Measurements from ENCODE around the gene MTA1.

The MTA1 gene

DNA sequence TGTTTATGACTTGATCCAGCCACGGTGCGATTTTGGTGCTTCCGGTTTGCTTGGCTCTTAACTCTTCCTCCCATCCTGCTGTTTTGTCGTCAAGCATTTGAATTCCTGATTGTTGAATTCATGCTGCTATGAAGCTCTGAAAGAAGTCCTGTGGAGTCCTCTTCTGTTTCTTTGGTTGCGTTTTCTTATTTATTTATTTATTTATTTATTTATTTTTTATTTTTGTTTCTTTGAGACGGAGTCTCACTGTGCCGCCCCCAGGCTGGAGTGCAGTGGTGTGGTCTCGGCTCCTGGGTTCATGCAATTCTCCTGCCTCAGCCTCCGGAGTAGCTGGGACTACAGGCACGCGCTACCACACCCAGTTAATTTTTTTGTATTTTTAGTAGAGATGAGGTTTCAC, 3.0 kb upstream of the MTA1 start:
- Histone ChIP-seq H3K9ac (ENCODE audit: low read depth in 1 of 2, low read length in 2 of 2) (no peak overlapping the region), H3K4me1 (ENCODE audit: control insufficient read depth in 2 of 2, insufficient read depth in 2 of 2, low read length in 2 of 2) (peaks cover 26 to 29% of the 10 kb centered on the region in 2 donors), H3K4me3 (ENCODE audit: low read length in 2 of 2) (no peak overlapping the region), H3K27ac (ENCODE audit: low read depth in 2 of 2, low read length in 2 of 2) (no peak overlapping the region), H3K9me3 (ENCODE audit: control insufficient read depth in 2 of 2, low read length in 2 of 2) (no peaks in the 10 kb centered on the region), H3K27me3 (ENCODE audit: control insufficient read depth in 2 of 2, insufficient read depth in 2 of 2, low read length in 2 of 2) (peaks cover 12 to 20% of the 10 kb centered on the region in 2 donors), H3K36me3 (ENCODE audit: control insufficient read depth in 2 of 2, insufficient read depth in 2 of 2, low read length in 2 of 2) (no peaks in the 10 kb centered on the region)

- Histone ChIP-seq H3K36me3 (ENCODE audit: control insufficient read depth in 2 of 2, insufficient read depth in 2 of 2, low read length in 2 of 2) (no peaks in the 10 kb centered on the region), H3K4me1 (ENCODE audit: control insufficient read depth in 2 of 2, insufficient read depth in 2 of 2, low read length in 2 of 2) (peaks cover 26% of the 10 kb centered on the region in 2 donors), H3K9ac (ENCODE audit: low read depth in 1 of 2, low read length in 2 of 2) (no peak overlapping the region), H3K9me3 (ENCODE audit: control insufficient read depth in 2 of 2, low read length in 2 of 2) (no peaks in the 10 kb centered on the region), H3K4me3 (ENCODE audit: low read length in 2 of 2) (peak overlapping the region in 1 of 2 donors; percentile 22), H3K27me3 (ENCODE audit: control insufficient read depth in 2 of 2, insufficient read depth in 2 of 2, low read length in 2 of 2) (peaks cover 7 to 12% of the 10 kb centered on the region in 2 donors), H3K27ac (ENCODE audit: low read depth in 2 of 2, low read length in 2 of 2) (peak overlapping the region in 1 of 2 donors; percentile 68)
These were observed 1.9 kb upstream of the MTA1 start for GRCh38 chr14:105417690-105418121.

DNA sequence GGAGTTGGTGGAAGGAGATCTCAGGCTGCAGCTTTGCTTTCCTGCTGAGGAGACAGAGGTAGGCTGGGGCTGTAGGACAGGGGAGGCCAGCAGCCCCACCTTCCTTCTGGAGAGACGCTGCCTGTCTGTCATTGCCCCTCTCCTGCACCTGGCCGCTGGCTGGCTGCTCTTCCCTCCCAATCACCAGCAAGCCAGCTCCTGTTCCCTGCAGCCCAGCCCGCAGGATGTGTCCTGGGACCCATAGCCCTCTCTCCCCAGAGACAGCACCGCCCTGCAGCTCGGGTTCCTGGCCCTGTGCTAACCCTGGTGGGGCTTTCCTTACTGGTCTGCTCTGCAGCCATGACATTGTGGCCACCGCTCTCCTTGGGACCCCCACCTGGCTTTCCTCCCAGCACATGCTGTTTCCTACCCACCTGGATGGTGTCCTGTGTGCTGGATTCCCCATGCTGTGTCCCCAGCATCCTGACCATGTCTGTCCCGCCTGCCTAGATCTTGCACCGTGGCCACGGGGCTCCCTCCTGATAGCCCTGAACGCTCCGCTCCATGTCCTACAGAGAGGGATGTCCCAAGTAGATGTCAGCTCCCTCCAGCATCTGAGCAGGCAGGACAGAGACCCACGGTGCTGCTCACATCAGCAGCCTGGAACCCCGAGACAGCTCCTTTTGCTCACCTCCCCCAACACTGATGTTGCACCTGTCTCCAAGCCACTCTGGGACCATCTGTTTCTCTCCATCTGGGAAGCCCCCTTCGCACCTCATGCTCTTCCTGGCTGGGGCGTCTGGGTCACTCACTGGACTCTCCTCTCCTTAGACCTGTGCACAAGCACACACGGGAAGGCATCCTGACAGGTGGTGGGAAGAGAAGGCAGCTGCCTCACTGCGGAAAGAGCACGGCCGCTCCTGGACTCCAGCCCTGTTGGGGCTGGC, 1.1 kb upstream of the MTA1 start:
- Histone ChIP-seq H3K9me3 (ENCODE audit: control insufficient read depth in 2 of 2, low read length in 2 of 2) (no peaks in the 10 kb centered on the region), H3K36me3 (ENCODE audit: control insufficient read depth in 2 of 2, insufficient read depth in 2 of 2, low read length in 2 of 2) (no peaks in the 10 kb centered on the region), H3K4me1 (ENCODE audit: control insufficient read depth in 2 of 2, insufficient read depth in 2 of 2, low read length in 2 of 2) (peaks cover 26% of the 10 kb centered on the region in 2 donors), H3K4me3 (ENCODE audit: low read length in 2 of 2) (peak overlapping the region; percentile 64 to 78), H3K9ac (ENCODE audit: low read depth in 1 of 2, low read length in 2 of 2) (peak overlapping the region in 1 of 2 donors; percentile 69), H3K27ac (ENCODE audit: low read depth in 2 of 2, low read length in 2 of 2) (peak overlapping the region in 1 of 2 donors; percentile 68), H3K27me3 (ENCODE audit: control insufficient read depth in 2 of 2, insufficient read depth in 2 of 2, low read length in 2 of 2) (peaks cover 1 to 6% of the 10 kb centered on the region in 2 donors)

DNA sequence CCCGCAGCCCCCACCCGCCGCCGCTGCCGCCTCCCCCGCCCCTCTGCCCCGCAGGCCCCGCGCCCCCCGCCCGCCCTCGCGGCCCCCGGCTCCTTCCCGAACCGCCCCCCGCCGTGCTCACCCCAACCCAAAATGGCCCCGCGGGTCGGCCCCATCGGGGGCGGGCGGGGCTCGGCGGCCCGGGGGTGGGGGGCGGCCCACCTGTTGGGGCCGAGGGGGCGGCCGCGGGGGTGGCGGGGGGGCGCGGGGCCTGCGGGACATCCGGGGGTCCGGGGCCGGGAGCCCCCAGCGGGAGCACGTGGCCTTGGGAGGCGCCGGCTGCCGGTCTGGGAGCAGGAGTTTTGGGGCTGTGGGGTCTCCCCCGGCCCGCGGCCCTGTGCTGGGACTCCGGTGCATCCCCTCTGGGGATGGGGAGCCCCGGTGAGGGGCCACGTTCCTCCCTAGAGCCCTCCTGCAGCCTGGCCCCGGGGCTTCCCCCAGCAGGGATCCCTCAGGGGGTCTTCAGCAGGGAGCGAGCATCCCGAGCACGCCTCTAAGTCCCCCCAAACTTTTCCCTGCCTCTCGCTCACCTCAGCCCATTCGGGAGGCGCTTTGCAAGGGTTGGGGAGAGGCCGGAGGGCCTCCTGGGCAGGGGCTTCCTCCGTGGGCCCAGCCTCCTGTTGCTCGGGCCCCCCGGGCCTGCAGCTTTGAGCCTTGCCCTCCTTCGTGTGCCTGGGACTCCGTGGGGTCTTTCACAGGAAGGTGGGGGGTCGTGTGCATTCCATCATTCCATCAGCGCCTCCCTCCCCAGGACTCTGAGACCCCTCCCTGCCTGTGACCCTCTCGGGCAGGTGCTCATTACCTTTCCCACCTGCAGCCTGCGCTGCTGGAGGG, 710 bp downstream of the MTA1 start:
- Histone ChIP-seq H3K4me3 (ENCODE audit: low read length in 2 of 2) (peak overlapping the region; percentile 50 to 72), H3K4me1 (ENCODE audit: control insufficient read depth in 2 of 2, insufficient read depth in 2 of 2, low read length in 2 of 2) (peaks cover 26% of the 10 kb centered on the region in 2 donors), H3K9me3 (ENCODE audit: control insufficient read depth in 2 of 2, low read length in 2 of 2) (no peaks in the 10 kb centered on the region), H3K27me3 (ENCODE audit: control insufficient read depth in 2 of 2, insufficient read depth in 2 of 2, low read length in 2 of 2) (no peaks in the 10 kb centered on the region), H3K27ac (ENCODE audit: low read depth in 2 of 2, low read length in 2 of 2) (no peak overlapping the region), H3K9ac (ENCODE audit: low read depth in 1 of 2, low read length in 2 of 2) (peak overlapping the region; percentile 56 to 71), H3K36me3 (ENCODE audit: control insufficient read depth in 2 of 2, insufficient read depth in 2 of 2, low read length in 2 of 2) (no peaks in the 10 kb centered on the region)

DNA sequence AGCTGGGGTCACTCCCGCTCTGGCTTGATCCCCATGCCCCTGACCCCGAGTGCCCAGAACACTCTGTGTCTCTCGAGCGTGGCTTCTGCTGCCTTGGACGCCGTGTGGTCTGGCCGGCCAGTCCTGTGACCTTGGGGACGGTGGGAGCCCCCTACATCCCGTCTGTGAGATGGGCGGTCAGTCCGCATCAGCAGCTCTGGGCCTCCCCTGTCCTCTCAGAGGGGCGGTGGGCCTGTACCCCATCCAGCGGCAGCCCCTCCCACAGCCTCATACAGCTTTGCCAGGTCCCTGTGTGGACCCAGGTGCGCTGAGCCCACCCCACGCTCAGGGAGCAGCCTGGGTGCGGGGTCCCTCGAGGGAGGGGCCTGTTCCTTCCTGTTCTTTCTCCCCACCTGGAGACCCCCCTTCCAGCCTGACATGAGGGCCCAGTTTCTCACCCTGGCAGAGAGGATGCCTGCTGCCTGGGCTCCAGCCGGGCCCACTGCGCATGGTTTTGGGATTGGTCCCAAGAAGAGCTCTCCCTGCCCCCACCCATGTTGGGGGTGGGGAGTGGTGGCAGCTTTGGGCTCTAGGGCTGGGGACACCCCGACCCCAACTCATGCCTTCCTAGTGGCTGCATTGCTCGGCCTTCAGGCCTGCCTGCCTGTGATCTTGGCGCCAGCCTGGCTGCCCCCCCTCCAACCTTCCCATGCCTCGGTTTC, 1.5 kb downstream of the MTA1 start:
- Histone ChIP-seq H3K27ac (ENCODE audit: low read depth in 2 of 2, low read length in 2 of 2) (no peak overlapping the region), H3K9me3 (ENCODE audit: control insufficient read depth in 2 of 2, low read length in 2 of 2) (no peaks in the 10 kb centered on the region), H3K4me3 (ENCODE audit: low read length in 2 of 2) (peak overlapping the region; percentile 50 to 72)

DNA sequence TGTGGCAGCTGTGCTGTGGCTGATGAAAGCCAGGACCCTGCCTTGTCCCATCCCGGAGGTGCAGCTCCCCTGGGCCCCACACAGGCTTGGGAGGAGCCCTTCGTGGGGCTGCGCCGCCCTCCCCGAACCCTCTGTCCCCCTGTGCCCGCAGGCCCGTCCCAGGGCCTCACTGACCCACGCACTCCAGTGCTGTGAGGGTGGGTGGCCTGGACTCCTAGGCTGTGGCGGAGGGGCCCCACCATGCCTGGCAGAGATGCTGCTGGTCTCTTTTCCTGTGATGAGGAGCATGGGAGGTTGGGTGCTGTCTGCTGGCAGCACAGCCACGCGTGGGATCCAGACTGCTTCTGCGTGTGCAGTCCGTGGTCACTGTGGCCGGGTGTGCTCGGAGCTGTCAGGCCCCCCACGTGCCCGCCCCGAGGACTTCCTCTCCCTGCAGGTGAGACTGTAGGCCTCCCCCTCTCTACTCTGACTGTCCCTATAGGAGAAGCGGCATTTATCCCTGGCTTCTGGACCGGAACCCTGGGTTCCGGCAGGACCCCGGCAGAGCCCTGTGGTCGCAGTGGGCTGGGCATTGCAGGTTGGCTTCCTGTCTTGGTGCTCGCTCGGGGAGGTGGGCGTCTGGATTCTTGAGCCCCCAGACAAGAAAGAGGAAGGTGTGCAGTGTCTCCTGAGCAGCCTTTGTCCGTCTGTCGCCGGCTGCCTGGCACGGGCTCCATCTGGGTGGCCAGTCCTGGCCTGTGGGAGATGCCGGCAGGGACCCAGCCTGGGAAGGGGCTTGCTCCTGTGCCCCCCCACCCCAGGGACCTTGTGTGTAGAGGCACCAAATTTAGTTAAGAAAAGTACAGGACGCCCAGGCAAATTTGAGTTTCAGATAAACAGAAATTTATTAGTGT, 2.3 kb downstream of the MTA1 start:
- Histone ChIP-seq H3K9ac (ENCODE audit: low read depth in 1 of 2, low read length in 2 of 2) (no peak overlapping the region), H3K27me3 (ENCODE audit: control insufficient read depth in 2 of 2, insufficient read depth in 2 of 2, low read length in 2 of 2) (no peaks in the 10 kb centered on the region), H3K4me1 (ENCODE audit: control insufficient read depth in 2 of 2, insufficient read depth in 2 of 2, low read length in 2 of 2) (peaks cover 26% of the 10 kb centered on the region in 2 donors), H3K27ac (ENCODE audit: low read depth in 2 of 2, low read length in 2 of 2) (no peak overlapping the region), H3K36me3 (ENCODE audit: control insufficient read depth in 2 of 2, insufficient read depth in 2 of 2, low read length in 2 of 2) (peaks cover 0 to 6% of the 10 kb centered on the region in 2 donors), H3K4me3 (ENCODE audit: low read length in 2 of 2) (no peak overlapping the region), H3K9me3 (ENCODE audit: control insufficient read depth in 2 of 2, low read length in 2 of 2) (no peaks in the 10 kb centered on the region)

More for the DNA sequence above, 1.5 kb downstream of the MTA1 start:
- peak overlapping the region; percentile 56 to 71 for H3K9ac ChIP-seq (ENCODE audit: low read depth in 1 of 2, low read length in 2 of 2)
- no peaks in the 10 kb centered on the region for H3K36me3 ChIP-seq (ENCODE audit: control insufficient read depth in 2 of 2, insufficient read depth in 2 of 2, low read length in 2 of 2)
- peaks cover 26% of the 10 kb centered on the region in 2 donors for H3K4me1 ChIP-seq (ENCODE audit: control insufficient read depth in 2 of 2, insufficient read depth in 2 of 2, low read length in 2 of 2)
- no peaks in the 10 kb centered on the region for H3K27me3 ChIP-seq (ENCODE audit: control insufficient read depth in 2 of 2, insufficient read depth in 2 of 2, low read length in 2 of 2)

DNA sequence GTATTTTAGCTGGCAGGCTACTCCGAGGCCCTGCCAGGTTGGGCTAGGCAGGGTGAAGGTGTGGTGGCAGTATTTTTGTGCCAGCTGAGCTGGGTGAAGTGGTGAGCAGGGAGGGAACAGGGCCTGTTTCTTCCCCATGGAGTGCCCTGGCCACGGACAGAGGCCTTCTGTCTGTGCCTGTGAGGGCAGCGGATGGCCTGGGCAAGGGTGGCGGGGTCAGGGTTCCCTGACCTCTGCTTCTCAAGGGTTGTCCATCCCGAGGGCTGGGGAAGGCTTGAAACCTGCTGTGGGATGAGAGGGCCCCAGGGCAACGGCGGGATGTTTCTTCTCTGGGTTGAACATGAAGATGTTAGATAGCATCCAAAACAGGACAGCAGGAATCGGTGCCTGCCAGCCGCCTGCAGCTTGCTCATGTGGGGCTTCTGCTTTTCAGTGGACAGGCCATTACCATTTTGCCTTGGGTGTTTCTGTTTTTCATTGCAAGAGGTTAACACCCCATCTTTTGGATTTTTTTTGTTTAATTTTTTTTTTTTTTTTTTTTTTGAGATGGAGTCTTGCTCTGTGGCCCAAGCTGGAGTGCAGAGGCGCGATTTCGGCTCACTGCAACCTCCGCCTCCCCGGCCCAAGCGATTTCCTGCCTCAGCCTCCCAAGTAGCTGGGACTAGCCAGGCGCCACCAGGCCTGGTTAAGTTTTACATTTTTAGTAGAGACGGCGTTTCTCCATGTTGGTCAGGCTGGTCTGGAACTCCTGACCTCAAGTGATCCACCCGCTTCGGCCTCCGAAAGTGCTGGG, 3.3 kb downstream of the MTA1 start:
- H3K4me3 ChIP-seq (ENCODE audit: low read length in 2 of 2) = no peak overlapping the region
- H3K9ac ChIP-seq (ENCODE audit: low read depth in 1 of 2, low read length in 2 of 2) = no peak overlapping the region
- H3K9me3 ChIP-seq (ENCODE audit: control insufficient read depth in 2 of 2, low read length in 2 of 2) = no peaks in the 10 kb centered on the region
- peaks cover 0 to 6% of the 10 kb centered on the region in 2 donors for H3K36me3 ChIP-seq (ENCODE audit: control insufficient read depth in 2 of 2, insufficient read depth in 2 of 2, low read length in 2 of 2)
- no peaks in the 10 kb centered on the region for H3K27me3 ChIP-seq (ENCODE audit: control insufficient read depth in 2 of 2, insufficient read depth in 2 of 2, low read length in 2 of 2)
- peaks cover 22 to 26% of the 10 kb centered on the region in 2 donors for H3K4me1 ChIP-seq (ENCODE audit: control insufficient read depth in 2 of 2, insufficient read depth in 2 of 2, low read length in 2 of 2)
- H3K27ac ChIP-seq (ENCODE audit: low read depth in 2 of 2, low read length in 2 of 2) = no peak overlapping the region

DNA sequence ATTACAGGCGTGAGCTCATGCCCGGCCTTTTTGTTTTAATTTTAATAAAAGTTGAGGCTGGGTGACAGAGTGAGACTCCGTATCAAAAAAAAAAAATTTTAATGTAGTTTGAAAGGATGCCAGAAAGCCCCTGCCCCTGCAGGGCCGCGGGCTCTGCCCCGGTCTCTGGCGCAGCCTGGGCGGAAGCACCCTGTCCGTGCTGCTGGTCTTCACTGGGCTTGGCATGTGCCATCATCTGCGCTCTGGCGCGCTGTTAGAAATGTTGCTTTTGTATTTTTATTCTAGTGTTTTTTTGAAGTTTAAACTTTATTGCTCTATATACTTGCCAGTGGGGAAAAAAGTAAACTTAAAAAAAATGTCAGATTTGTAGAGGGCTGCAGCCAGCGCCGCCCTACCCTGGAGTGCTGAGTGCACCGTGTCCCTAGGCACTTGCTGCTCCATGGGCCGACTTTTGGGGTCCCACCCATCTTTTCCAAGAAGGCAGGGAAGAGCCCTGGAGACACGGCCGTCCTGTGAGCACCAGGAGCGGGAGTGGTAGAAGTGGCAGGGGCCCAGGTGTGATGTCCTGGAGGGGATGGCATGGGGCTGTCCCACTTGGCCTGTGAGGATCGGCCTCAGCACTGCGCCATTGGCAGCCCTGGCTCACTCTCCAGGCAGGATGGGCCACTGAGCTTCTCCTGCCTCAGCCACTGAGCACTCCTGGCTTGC, 4.0 kb downstream of the MTA1 start:
- Histone ChIP-seq H3K4me1 (ENCODE audit: control insufficient read depth in 2 of 2, insufficient read depth in 2 of 2, low read length in 2 of 2) (peaks cover 16 to 22% of the 10 kb centered on the region in 2 donors), H3K27ac (ENCODE audit: low read depth in 2 of 2, low read length in 2 of 2) (no peak overlapping the region), H3K36me3 (ENCODE audit: control insufficient read depth in 2 of 2, insufficient read depth in 2 of 2, low read length in 2 of 2) (peaks cover 0 to 6% of the 10 kb centered on the region in 2 donors), H3K9ac (ENCODE audit: low read depth in 1 of 2, low read length in 2 of 2) (no peak overlapping the region), H3K4me3 (ENCODE audit: low read length in 2 of 2) (no peak overlapping the region), H3K9me3 (ENCODE audit: control insufficient read depth in 2 of 2, low read length in 2 of 2) (no peaks in the 10 kb centered on the region), H3K27me3 (ENCODE audit: control insufficient read depth in 2 of 2, insufficient read depth in 2 of 2, low read length in 2 of 2) (no peaks in the 10 kb centered on the region)

Measured in mucosa of rectum (tissue), 2 donors.